CD4-positive, alpha-beta T cell treated with Interleukin-17A for 4 hours (primary cell): ENCODE data around the gene FAM237B.

Experiments
- DNase-seq: peaks from one replicate; pipeline ENCODE4 v3.0.0-alpha.2; 2020; ENCODE audit warnings: mixed read lengths

FAM237B gene

DNA sequence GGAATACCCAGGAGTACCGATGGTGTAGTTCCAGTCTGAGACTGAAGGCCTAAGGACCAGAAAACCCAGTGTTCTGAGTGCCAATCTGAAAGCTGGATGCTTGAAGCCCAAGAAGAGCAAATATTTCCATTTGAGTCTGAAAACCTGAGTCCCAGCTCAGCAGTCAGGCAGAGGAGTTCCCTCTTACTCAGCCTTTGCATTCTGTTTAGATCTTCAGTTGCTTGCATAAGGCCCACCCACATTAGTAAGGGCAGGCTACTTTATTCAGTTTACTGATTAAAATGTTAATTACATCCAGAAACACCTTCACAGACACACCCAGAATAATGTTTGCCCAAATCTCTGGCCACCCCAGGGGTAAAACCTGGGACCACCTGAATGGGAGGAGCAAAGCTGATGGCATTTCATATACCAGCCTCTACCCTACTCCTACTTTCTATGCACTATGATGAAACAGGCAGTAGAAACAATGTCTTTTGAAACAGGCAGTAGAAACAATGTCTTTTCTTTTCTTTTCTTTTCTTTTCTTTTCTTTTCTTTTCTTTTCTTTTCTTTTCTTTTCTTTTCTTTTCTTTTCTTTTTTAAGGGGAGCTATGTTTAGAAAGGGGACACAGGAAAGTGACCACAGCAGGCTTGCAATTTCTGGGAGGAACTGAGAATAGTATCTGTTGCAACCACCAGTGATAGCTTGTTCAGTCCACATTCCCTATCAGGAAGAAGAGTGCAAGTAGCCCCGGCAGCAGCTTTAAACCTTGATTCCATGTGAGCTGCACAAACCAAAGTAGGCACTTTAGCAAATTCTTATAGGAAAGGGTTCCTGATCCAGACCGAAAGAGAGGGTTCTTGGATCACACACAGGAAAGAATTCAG, 30.6 kb downstream of the FAM237B start:
- DNase-seq: no peak

DNA sequence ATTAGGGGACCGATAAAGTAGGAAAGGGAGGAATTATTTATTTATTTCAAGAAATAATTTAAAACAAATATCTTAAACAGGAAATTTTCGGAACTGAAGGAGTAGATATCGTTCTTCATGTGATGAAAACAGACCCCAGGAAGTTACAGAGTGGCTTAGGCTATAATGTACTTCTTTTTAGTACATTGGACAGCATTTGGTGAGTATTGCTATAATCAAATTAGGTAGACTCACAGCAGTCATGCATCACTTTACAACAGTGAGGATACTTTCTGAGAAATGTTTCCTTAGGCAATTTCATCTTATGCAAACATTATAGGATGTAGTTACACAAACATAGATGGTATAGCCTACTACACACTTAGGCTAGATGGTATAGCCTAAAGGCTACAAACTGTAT, 33.0 kb downstream of the FAM237B start:
- DNase-seq: no peak

DNA sequence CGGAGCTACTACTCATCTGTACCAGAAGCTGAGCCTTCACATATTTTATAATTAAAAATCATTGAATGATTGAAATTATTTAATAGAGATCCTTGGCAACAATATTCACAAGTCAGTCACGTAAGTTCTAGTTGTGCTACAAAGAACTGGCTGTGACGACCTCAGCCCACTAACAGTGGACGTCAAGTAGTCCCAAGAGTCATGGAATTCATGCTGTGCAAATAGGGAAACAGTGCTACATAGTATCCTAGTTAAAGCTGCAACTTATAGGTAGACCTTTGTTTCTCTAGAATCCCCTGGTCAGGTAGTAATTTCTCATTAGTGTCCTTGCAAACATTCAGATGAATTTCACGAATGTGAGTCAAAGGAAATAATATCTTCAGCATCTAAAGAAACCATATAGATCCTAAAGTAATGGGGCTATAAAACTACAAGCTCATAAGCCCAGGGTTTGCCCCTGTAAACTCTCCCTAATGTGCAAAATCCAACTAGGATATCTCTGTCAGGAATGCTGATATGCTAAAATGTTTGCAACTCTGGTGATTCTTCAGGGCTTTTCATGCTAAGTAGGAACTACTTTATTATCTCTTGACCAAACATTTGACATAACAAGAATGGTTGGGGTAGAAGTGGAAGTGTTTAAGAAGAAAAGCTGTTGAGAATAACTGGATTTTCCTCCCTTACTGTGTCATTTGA, 44.9 kb downstream of the FAM237B start:
- DNase-seq: no peak

DNA sequence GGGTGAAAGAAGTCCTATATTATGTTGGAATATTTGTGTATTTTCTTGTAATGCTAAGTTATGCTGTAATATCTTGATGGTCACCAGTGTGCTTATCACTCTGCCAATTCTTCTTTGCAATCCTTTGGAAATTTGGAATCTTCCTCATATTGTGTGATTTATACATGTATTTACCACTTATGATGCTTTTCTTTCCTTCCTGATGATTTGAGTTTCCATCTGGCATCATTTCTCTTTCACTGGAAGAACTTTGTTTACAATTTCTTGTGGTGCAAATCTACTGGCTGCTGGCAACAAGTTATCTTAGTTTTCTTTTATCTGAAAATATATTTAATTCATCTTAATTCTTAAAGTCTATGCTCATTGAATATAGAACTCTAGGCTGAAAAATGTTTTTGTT, 46.9 kb downstream of the FAM237B start:
- DNase-seq: no peak

DNA sequence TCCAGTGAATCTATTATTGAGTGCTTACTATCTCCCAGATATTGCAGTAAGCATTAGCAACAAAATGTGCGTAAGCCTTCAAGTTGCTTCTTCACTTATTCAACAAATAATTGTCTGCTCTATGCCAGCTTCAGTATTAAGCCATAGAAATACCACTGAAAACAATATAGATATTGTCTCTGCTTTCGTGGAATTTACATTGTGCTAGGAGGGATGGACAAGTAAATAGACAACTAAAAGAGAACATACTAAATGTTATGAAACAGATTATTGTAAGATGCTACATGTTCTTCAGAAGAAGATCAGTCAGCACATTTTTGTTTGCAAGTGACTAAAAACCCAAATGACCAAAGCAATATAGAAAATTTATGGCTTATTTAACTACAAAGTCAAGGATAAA, 48.9 kb downstream of the FAM237B start:
- no peak for DNase-seq

DNA sequence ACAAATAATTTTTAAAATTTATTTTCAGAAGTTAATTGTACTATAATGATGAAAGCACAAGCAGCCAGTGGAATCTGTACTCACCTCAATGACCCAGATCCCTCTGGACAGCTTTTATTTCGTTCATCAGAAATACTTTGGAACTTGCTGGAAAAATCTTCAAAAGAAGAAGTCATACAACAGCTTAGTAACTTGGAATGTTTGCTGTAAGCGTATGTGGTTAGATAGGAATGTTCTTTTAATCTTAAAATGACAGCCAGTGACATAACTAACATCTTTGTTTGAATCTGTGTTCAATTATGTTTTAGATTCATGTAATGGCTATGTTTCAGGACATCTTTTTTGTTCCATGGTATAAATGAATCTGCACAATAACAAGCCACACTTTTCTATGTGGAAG, 49.4 kb downstream of the FAM237B start:
- DNase-seq: no peak

DNA sequence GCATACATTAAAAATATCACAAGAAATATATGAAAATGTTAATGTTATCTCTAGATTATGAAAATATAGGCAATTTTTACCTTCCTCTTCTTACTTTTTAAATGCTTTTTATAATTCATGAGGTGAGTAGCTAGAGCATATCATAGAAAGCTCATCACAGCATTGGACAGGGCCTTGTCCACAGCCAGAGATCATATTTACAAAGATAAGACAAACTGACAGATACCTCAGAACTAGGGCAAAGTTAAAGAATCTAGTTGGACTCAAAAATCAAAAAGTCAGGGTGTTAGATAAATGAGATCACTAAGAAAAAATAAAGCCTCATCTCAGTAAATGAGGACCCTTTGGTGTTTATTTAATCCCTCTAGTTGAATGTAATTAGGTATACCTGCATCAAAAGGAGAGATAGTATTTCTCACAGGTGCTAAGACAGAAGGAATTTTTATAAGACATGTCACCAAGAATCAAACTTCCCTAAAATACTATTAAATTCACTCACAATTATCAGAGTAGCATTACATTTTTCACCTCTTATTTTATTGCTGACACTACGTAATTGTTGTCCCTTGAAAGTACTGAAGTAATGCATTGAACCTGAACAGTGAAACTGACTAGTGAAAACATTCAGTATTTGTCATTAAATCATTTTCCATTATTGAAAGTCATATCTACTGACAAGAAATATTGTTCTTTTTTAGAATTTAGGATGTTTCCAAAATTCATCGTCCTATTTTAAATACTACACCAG, 50.5 kb downstream of the FAM237B start:
- no peak for DNase-seq

DNA sequence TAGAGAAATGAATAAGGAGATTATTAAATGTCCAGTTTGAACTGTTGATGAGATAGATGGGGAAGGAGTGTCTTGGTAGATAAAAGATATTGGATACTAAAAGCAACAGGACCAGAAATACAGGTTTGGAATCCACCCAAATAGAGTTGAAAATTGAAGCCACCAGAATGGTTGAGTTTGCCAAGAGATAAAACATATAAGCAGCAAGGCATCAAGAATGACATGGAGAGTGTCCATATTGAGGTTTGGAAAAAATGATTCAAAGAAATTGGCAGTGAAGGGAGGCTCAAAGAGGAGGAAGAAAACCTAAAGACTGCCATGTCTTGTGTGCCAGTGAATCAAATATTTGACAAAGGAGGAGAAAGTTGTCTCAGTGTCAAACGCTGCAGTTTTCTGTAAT, 51.9 kb downstream of the FAM237B start:
- no peak for DNase-seq

DNA sequence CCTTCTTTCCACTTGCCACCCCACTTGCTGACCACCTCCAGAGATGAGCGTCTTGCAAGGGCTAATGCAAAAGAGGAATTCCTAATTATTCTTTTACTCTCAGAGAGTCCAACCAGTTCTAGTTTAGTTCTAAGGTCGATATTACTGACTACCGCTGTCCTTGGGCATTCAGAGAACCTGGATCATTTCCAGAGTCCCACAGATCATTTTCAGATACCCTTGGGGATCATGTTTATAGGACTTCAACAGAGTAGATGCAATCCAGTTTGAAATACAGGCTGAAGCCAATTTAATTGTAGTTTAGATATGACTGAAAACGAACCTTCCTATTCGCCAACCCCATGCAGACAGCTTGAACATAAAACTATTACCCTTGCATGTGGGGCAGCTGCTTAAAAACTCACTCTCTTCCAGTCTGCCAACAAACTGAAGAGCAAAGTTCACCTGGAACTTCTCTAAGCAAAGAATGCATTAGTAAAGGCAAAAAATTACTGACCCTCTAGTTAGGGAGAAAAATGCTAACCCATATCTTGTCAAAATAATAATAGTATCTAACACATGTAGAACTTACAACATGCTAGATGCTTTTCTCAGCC, 53.7 kb downstream of the FAM237B start:
- DNase-seq: no peak

DNA sequence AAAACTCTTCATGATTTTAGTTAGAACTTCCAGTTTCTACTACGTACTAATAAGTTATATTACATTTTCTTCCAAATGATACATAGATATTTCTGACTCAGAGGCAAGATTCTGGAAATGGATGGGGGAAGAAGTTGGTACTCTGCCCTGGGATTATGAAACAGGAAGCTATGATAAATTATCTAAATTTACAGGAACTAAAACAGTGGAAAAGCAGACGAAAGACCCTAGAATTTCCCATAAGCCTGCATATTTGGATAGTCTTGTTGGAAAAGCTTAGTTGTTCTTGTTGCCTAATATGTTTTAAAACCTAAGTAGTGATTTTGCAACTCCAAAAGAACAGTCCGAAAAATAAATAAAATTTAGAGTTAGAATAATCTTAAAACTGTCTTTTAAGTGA, 54.3 kb downstream of the FAM237B start:
- no peak for DNase-seq
